SU-DHL-6 (cell line): ENCODE data around the gene SCYL1.

Experiments used
- H2AFZ ChIP-seq: fragments of 200-600 bp; sonication (generic); 2 replicates; pipeline ENCODE4 v1.6.1; 2014; ENCODE audit warnings: low read depth, mild to moderate bottlenecking, moderate library complexity, mixed read lengths, antibody characterized with exemption, low read length; ENCODE audit not compliant: severe bottlenecking
- H3F3A ChIP-seq: fragments of 200-600 bp; shearing (Covaris generic); 2 replicates; pipeline ENCODE4 v1.6.0; 2016; ENCODE audit warnings: antibody characterized with exemption, mild to moderate bottlenecking; ENCODE audit not compliant: insufficient read depth
- H3K27ac ChIP-seq: fragments of 200-600 bp; sonication (generic); 2 replicates; pipeline ENCODE4 v1.5.1; 2016; ENCODE audit warnings: low read depth, mild to moderate bottlenecking, low read length, moderate library complexity, mixed read lengths
- H3K27me3 ChIP-seq: fragments of 200-600 bp; sonication (generic), shearing (Covaris generic); 2 replicates; pipeline ENCODE4 v1.6.0; 2014; ENCODE audit warnings: mild to moderate bottlenecking, low read length
- H3K36me3 ChIP-seq: fragments of 200-600 bp; sonication (generic); 2 replicates; pipeline ENCODE4 v1.6.1; 2014; ENCODE audit warnings: mild to moderate bottlenecking, low read length, mixed read lengths
- H3K4me2 ChIP-seq: fragments of 300-600, 200-600 bp; shearing (Covaris generic), sonication (generic); 2 replicates; pipeline ENCODE4 v1.6.0; 2014; ENCODE audit warnings: low read length, low read depth, mild to moderate bottlenecking; ENCODE audit not compliant: poor library complexity, severe bottlenecking
- H3K4me3 ChIP-seq: fragments of 200-600 bp; sonication (generic); 2 replicates; pipeline ENCODE4 v1.5.1; 2014; ENCODE audit warnings: antibody characterized with exemption, low read length, mild to moderate bottlenecking, mixed read lengths; ENCODE audit not compliant: insufficient read depth, poor library complexity, severe bottlenecking
- H3K79me2 ChIP-seq: fragments of 200-600 bp; sonication (generic); 2 replicates; pipeline ENCODE4 v1.6.1; 2014; ENCODE audit warnings: mild to moderate bottlenecking, low read length, moderate library complexity; ENCODE audit not compliant: insufficient read depth
- H3K9ac ChIP-seq: fragments of 200-600 bp; sonication (generic); 2 replicates; pipeline ENCODE4 v1.7.0; 2014; ENCODE audit warnings: mild to moderate bottlenecking, low read length
- H3K9me2 ChIP-seq: fragments of 200-600 bp; sonication (generic); replicated peaks from 2 replicates; pipeline ENCODE4 v1.6.1; 2014; ENCODE audit warnings: low read length; ENCODE audit not compliant: insufficient read depth
- H3K9me3 ChIP-seq: fragments of 200-600 bp; sonication (generic); 2 replicates; pipeline ENCODE4 v1.6.1; 2014; ENCODE audit warnings: low read length, mixed read lengths; ENCODE audit not compliant: insufficient read depth
- H4K20me1 ChIP-seq: fragments of 200-600 bp; sonication (generic); 2 replicates; pipeline ENCODE4 v1.6.1; 2014; ENCODE audit warnings: low read depth, mild to moderate bottlenecking, antibody characterized with exemption, low read length, moderate library complexity, mixed read lengths
- EZH2phosphoT487 ChIP-seq: fragments of 200-600 bp; sonication (generic), shearing (Covaris generic); conservative IDR thresholded peaks from 2 replicates; pipeline ENCODE4 v1.6.1; 2018; ENCODE audit warnings: mild to moderate bottlenecking, antibody characterized with exemption, low read length, moderate library complexity, mixed read lengths
- TF ChIP-seq, protein P1 (sequence below): fragments of 200-600 bp; sonication (generic); IDR thresholded peaks from one replicate; pipeline ENCODE4 v1.5.1; 2017; ENCODE audit warnings: antibody characterized with exemption, mild to moderate bottlenecking, low read length, moderate library complexity; ENCODE audit not compliant: insufficient read depth, poor library complexity, severe bottlenecking

Gene SCYL1

DNA sequence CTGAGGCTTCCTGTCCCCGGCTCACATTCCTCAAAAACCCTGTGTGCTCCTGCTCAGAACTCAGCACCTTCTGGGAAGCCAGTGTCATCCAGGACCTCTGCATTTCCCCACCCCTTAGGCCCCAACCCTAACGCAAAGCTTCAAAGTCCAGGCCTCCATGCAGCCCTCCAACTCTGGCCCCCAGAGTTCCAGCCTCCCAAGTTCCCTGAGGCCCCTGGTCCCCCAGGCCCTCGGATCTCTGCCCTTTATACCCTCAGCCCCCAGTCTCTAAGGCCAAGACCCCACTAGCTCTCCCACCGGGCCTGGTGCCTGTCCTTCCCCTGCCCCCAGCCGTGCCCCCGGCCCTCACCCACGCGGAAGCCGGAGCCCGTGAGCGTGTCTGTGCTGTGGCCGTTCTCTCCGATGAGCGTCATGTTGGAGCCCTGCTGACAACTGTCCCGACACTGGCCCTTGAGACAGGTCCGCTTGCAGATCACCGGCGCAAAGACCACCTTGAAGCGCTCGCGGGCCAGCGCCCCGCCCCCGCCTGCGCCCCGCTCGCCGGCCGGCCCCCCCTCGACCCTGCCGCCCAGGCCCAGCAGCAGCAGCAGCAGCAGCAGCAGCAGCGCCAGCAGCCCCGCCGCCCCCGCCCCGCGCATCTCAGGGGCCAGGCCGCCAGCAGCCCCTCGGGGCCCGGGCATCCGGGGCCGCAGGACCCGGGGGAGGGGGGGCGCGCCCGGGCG is 32.6 kb downstream of the SCYL1 start:
- H3K4me3 ChIP-seq: no peak overlapping the region
- H3K27me3 ChIP-seq: no peaks in the 10 kb centered on the region
- H3K36me3 ChIP-seq: no peaks in the 10 kb centered on the region
- H3K9me2 ChIP-seq: no peaks in the 10 kb centered on the region
- H3K9me3 ChIP-seq: no peaks in the 10 kb centered on the region
- H3K9ac ChIP-seq: no peak overlapping the region
- no peaks in the 10 kb centered on the region for H3K79me2 ChIP-seq
- no peak overlapping the region for H3K27ac ChIP-seq
- no peak overlapping the region for H2AFZ ChIP-seq
- no peaks in the 10 kb centered on the region for H3F3A ChIP-seq
- H4K20me1 ChIP-seq: no peaks in the 10 kb centered on the region
- no peak for TF ChIP-seq EZH2phosphoT487
- TF ChIP-seq, protein P1, sequence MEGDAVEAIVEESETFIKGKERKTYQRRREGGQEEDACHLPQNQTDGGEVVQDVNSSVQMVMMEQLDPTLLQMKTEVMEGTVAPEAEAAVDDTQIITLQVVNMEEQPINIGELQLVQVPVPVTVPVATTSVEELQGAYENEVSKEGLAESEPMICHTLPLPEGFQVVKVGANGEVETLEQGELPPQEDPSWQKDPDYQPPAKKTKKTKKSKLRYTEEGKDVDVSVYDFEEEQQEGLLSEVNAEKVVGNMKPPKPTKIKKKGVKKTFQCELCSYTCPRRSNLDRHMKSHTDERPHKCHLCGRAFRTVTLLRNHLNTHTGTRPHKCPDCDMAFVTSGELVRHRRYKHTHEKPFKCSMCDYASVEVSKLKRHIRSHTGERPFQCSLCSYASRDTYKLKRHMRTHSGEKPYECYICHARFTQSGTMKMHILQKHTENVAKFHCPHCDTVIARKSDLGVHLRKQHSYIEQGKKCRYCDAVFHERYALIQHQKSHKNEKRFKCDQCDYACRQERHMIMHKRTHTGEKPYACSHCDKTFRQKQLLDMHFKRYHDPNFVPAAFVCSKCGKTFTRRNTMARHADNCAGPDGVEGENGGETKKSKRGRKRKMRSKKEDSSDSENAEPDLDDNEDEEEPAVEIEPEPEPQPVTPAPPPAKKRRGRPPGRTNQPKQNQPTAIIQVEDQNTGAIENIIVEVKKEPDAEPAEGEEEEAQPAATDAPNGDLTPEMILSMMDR: no peak
- H3K4me2 ChIP-seq: no peak overlapping the region

DNA sequence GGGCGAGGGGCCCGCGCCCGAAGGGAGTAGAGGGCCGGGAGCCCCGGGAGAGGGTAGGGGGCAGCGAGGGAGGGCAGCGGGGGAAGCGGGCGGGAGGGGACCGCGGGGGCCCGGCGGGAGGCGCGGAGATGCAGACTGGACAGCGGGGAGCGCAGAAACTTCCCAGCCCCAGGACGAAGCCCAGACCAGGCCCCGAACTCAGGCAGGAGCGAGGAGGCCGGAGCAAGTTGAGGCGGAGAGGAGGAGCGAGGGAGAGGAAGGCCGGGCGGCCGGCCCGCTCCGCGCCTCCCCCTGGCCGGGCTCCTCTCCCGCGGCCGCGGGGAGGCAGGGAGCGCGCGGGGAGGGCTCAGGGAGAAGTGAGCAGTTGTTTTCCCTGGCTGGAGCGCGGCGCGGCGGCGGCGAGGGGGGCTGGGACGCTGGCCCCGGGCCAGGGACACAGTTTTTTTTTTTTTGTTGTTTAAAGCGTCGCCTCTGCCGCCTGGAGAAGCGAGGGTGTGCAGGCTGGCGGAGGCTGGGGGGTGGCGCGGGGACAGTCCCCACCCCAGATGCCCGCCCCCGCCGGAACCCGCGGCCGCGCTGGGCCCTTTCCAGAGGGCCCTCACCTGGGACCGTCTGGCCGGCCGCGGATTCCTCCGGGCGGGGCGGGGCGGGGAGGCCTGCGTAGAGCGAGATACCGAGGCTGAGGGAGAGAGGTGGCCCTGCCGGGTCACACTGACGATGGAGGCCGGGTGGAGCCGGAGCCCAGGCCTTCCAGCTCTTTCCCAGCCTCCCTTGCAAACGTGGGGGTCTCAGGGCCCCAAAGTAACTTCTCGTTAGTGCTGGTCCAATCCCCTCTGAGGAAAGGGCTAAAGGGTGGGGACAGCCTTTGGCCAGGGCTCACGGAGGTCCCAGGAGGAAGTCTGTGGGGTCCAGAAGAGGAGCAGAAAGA is 33.4 kb downstream of the SCYL1 start, which contains the start of gene LTBP3:
Gene LTBP3, minus strand, starts transcription at position 358 of the 928 bp plus-strand sequence. CDS start 400 bp downstream, outside the sequence.
- Histone ChIP-seq H3K79me2 (no peaks in the 10 kb centered on the region), H3K9ac (no peak within 1 kb of the TSS), H2AFZ (no peak within 1 kb of the TSS), H3F3A (no peaks in the 10 kb centered on the region), H3K4me2 (peak within 1 kb of the TSS; percentile 13), H3K9me2 (no peaks in the 10 kb centered on the region), H3K9me3 (no peaks in the 10 kb centered on the region), H3K27me3 (no peaks in the 10 kb centered on the region), H3K36me3 (no peaks in the 10 kb centered on the region), H3K4me3 (no peak within 1 kb of the TSS), H4K20me1 (no peaks in the 10 kb centered on the region), H3K27ac (no peak within 1 kb of the TSS)
- TF ChIP-seq, protein P1: no peak
- no peak for TF ChIP-seq EZH2phosphoT487

DNA sequence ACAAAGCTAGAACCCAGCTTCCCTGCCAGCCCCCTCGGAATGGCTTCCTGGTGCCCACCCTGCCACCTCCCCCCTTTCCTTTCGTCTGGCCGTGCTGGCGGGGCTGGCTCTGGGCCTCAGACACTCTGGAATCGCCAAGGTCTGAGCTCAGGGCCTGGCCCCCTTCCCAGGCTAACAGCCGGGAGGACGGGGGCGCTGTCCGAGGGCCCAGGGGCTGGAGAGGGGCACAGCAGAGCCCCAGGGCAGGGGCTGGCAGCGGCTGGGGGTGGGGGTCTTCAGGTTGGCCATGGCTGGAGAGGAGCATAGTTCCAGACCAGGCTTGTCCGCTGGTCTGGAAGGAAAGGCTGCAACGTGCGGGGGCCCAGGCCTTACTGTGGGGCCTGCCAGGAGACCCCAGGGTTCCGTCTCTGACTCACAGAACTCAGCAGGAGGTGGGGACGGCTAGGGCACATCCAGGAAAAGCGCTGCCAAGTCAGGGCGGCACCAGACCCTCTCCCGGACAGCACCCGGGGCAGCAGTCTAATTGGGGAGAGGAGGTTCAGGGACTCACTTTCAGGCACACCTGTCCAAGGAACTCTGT is 34.1 kb downstream of the SCYL1 start:
- Histone ChIP-seq H4K20me1 (no peaks in the 10 kb centered on the region), H3K9ac (no peak overlapping the region), H3K9me2 (no peaks in the 10 kb centered on the region), H3F3A (no peaks in the 10 kb centered on the region), H3K27ac (no peak overlapping the region), H3K4me3 (no peak overlapping the region), H3K9me3 (no peaks in the 10 kb centered on the region), H3K27me3 (no peaks in the 10 kb centered on the region), H2AFZ (no peak overlapping the region), H3K4me2 (no peak overlapping the region), H3K36me3 (no peaks in the 10 kb centered on the region), H3K79me2 (no peaks in the 10 kb centered on the region)
- TF ChIP-seq, protein P1: no peak
- TF ChIP-seq EZH2phosphoT487: no peak
